Activated CD8-positive, alpha-beta memory T cell treated with anti-CD3 and anti-CD28 coated beads, Interleukin-2, amount 50 U/mL, for 24 hours (primary cell): ENCODE results near the gene NPIPB12.
"Not testable (repeated sequence)": the region's sequence is repeated elsewhere in the genome, so short reads cannot be mapped to it uniquely, and the experiment has no call there.

Experiments
- DNase-seq: peaks from one replicate; pipeline ENCODE4 v3.0.0-alpha.2; 2020; ENCODE audit errors: extremely low read depth

Gene NPIPB12

GRCh38 chr16:29506308-29506707 is at the start of gene NPIPB12:
NPIPB12 (minus strand) TSS chr16:29506408.
- not testable (repeated sequence) for DNase-seq

GRCh38 chr16:29521520-29521919 is 15.3 kb upstream of the NPIPB12 start:
- not testable (repeated sequence) for DNase-seq

- not testable (repeated sequence) for DNase-seq
These were observed 23.9 kb downstream of the NPIPB12 start for GRCh38 chr16:29482276-29482675.

- not testable (repeated sequence) for DNase-seq
These were observed 34.1 kb downstream of the NPIPB12 start for GRCh38 chr16:29472065-29472464.

- not testable (repeated sequence) for DNase-seq
These were observed 36.5 kb downstream of the NPIPB12 start for GRCh38 chr16:29469660-29470059.

GRCh38 chr16:29467654-29468366 is 38.4 kb downstream of the NPIPB12 start:
- not testable (repeated sequence) for DNase-seq

- not testable (repeated sequence) for DNase-seq
These were observed 39.3 kb downstream of the NPIPB12 start for GRCh38 chr16:29466904-29467303.

- not testable (repeated sequence) for DNase-seq
These were observed 40.0 kb downstream of the NPIPB12 start for GRCh38 chr16:29465985-29466824.

GRCh38 chr16:29460647-29461030 is 45.6 kb downstream of the NPIPB12 start:
- not testable (repeated sequence) for DNase-seq

- DNase-seq: not testable (repeated sequence)
These were observed 46.2 kb downstream of the NPIPB12 start, which contains the start of gene SULT1A4 for GRCh38 chr16:29459706-29460646. SULT1A4 (plus strand) TSS chr16:29459913; CDS start chr16:29461386, 1,473 bp downstream.

GRCh38 chr16:29457660-29458059 is 48.5 kb downstream of the NPIPB12 start:
- DNase-seq: not testable (repeated sequence)

GRCh38 chr16:29454828-29455227 is 51.4 kb downstream of the NPIPB12 start:
- not testable (repeated sequence) for DNase-seq

- DNase-seq: not testable (repeated sequence)
These were observed 51.9 kb downstream of the NPIPB12 start, which contains the start of the genes BOLA2 and SLX1B for GRCh38 chr16:29454269-29454668. BOLA2 (minus strand) TSS chr16:29454351; CDS start chr16:29454253, 98 bp downstream. SLX1B (plus strand) TSS chr16:29454533.

GRCh38 chr16:29453754-29454153 is 52.5 kb downstream of the NPIPB12 start:
- not testable (repeated sequence) for DNase-seq
